ENCODE data around the gene DPYSL4. TPM values are rescaled to one million over a fixed set of nuclear protein-coding genes. Genes with fewer than 3 reads are reported as not detected.

Gene DPYSL4
- total RNA-seq, 6 experiments from 2014 or later = 0.24 to 0.31 (median 0.25) TPM; not detected in 3

DNA sequence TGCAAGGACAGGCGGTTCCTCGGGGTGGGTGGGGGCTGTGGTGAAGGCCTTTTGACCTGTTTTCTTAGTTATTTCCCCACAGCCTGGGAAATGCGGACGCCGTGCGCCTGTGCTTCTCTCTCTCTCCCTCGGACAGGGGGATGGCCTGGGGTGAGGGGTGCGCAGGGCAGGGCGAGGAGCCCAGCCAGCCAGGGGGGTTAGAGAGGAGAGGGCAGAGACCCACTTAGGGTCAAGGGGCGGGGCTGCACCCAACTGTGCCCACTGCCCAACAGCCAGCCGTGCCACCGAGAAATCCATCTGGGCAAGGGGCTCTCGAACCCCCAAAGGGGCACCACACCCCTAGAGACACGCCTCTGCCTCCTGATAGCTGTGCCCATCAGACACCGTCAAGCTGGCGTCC lies 53.8 kb downstream of the DPYSL4 start:
- intact Hi-C loops (cut with DNase I) = no loop called here
- Histone ChIP-seq H3K4me3 (no peak overlapping the region), H3K4me1 (no peaks in the 10 kb centered on the region), H3K27me3 (no peaks in the 10 kb centered on the region), H3K36me3 (no peaks in the 10 kb centered on the region), H3K9me3 (no peaks in the 10 kb centered on the region), H3K27ac (no peak overlapping the region)
- ATAC-seq (no peak), DNase-seq (no peak)
- 70% methylated on average over 4 of the region's 16 CpGs for WGBS (ENCODE audit: insufficient coverage, low coverage, low lambda C conversion rate, missing lambda C conversion rate)
- TF ChIP-seq CTCF (IDR thresholded peaks at IDR 0.05) (no peak), POLR2A (IDR thresholded peaks at IDR 0.05) (no peak)

DNA sequence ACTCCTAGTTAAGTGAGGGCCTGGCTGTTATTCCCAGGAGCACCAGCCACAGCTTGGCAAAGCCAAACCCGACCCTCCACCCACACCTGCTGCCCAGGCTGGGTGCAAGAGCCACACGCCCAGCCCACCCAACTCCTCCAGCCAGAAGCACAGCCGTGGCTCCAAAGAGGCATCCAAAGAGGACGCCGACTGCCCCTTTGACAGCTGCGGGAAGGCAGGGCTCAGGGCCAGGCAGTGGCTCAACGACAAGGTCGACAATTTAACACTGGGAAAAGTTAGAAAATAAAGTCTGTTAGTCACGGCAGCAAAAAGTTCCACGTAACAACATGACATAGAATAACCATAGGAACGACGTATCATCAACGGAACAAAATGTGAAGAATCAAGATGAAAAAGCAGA lies 54.3 kb downstream of the DPYSL4 start:
- WGBS (ENCODE audit: insufficient coverage, low coverage, low lambda C conversion rate, missing lambda C conversion rate) = 75% methylated on average over 13 of the region's 13 CpGs
- no peak for ATAC-seq

GRCh38 chr10:132241496-132241895 lies 54.7 kb downstream of the DPYSL4 start:
- Histone ChIP-seq H3K27ac (no peak overlapping the region), H3K9me3 (no peaks in the 10 kb centered on the region), H3K4me1 (no peaks in the 10 kb centered on the region), H3K36me3 (no peaks in the 10 kb centered on the region), H3K4me3 (no peak overlapping the region), H3K27me3 (no peaks in the 10 kb centered on the region)
- no peak for DNase-seq
- TF ChIP-seq POLR2A (IDR thresholded peaks at IDR 0.05) = no peak
- TF ChIP-seq CTCF (IDR thresholded peaks at IDR 0.05) = no peak
- intact Hi-C loops (cut with DNase I) = no loop called here
- no peak for ATAC-seq
- 57% methylated on average over 10 of the region's 15 CpGs for WGBS (ENCODE audit: insufficient coverage, low coverage, low lambda C conversion rate, missing lambda C conversion rate)

More for the DNA sequence above, 54.3 kb downstream of the DPYSL4 start:
- no peak overlapping the region for H3K4me3 ChIP-seq
- H3K4me1 ChIP-seq = no peaks in the 10 kb centered on the region
- no peaks in the 10 kb centered on the region for H3K9me3 ChIP-seq
- DNase-seq = no peak
- intact Hi-C loops (cut with DNase I) = no loop called here
- no peaks in the 10 kb centered on the region for H3K27me3 ChIP-seq
- TF ChIP-seq POLR2A (IDR thresholded peaks at IDR 0.05) (no peak), CTCF (IDR thresholded peaks at IDR 0.05) (no peak)
- no peaks in the 10 kb centered on the region for H3K36me3 ChIP-seq
- H3K27ac ChIP-seq = no peak overlapping the region

DNA sequence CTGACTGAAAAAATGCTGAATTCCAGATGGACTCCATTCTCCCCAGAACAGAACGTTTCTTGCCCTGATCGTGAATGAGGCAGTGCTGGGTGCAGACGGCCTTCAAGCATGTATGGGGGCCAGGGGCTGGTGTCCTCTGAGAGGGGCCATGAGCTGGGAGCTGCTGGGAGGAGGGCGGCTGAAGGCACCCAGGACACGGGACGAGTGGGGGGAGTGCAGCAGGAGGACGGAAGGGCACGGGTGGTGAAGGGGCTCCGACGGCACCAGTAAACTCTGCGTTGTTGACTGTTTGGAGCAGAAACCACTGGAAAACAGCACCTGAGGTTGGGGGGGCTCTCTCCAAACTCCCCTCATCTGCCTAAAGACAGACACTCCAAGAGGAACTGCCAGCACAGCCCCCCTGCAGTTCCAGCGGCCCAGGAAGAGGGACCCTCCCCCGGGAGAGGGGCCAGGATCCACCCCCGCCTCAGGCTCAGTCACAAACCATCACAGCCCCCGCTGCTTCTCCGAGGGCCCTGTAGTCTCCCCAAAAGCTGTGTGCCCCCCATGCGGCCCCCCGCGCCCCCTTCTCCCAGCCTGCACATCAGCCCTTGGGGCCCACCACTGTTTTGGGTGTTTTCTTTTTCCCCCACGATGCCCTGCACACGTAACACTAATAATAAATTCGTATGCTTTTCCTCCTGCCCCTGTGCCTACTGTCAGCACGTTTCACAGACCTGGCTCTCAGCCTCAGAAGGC lies 55.5 kb downstream of the DPYSL4 start:
- WGBS (ENCODE audit: insufficient coverage, low coverage, low lambda C conversion rate, missing lambda C conversion rate) = 65% methylated on average over 21 of the region's 23 CpGs
- Histone ChIP-seq H3K4me3 (no peak overlapping the region), H3K27me3 (no peaks in the 10 kb centered on the region), H3K4me1 (no peaks in the 10 kb centered on the region), H3K36me3 (no peaks in the 10 kb centered on the region), H3K9me3 (no peaks in the 10 kb centered on the region), H3K27ac (no peak overlapping the region)
- intact Hi-C loops (cut with DNase I) = no loop called here
- ATAC-seq (no peak), DNase-seq (no peak)
- TF ChIP-seq CTCF (IDR thresholded peaks at IDR 0.05) = no peak
- no peak for TF ChIP-seq POLR2A (IDR thresholded peaks at IDR 0.05)

Data from right lobe of liver (tissue), 6 donors.